Activated CD8-positive, alpha-beta T cell treated with anti-CD3 and anti-CD28 coated beads for 36 hours (primary cell): Measurements from ENCODE around the gene MAGI2. TPM values are rescaled to one million over a fixed set of nuclear protein-coding genes. Genes with fewer than 3 reads are reported as not detected.

ENCODE experiments used
- ATAC-seq: fragments of 200-7000 bp; cut with Tn5 transposase; one replicate; pipeline ENCODE4 v1.10.0; 2021; ENCODE audit warnings: mild to moderate bottlenecking, moderate library complexity
- CTCF ChIA-PET: fragments of 350-600 bp; sonication (Branson Sonifier 250); formaldehyde crosslinking; loops from one replicate; lab custom pipeline; 2021; ENCODE audit warnings: antibody characterized with exemption; lab: Charles Lee
- POLR2A ChIA-PET: fragments of 350-600 bp; sonication (Branson Sonifier 250); formaldehyde crosslinking; loops from one replicate; lab custom pipeline; 2021; ENCODE audit warnings: antibody characterized with exemption; lab: Charles Lee
- DNase-seq: peaks from one replicate; pipeline ENCODE4 v3.0.0-alpha.2; 2020
- H3K27ac Mint-ChIP-seq: one replicate; pipeline ENCODE4 v1.8.0; 2021; ENCODE audit warnings: mild to moderate bottlenecking, mixed read lengths
- H3K27me3 Mint-ChIP-seq: one replicate; pipeline ENCODE4 v1.8.0; 2021; ENCODE audit warnings: mixed read lengths
- H3K36me3 Mint-ChIP-seq: one replicate; pipeline ENCODE4 v1.8.0; 2021; ENCODE audit warnings: low read depth, mixed read lengths
- H3K4me1 Mint-ChIP-seq: one replicate; pipeline ENCODE4 v1.8.0; 2021; ENCODE audit warnings: low read depth, mixed read lengths
- H3K4me3 Mint-ChIP-seq: one replicate; pipeline ENCODE4 v1.8.0; 2021; ENCODE audit warnings: mild to moderate bottlenecking, moderate library complexity, mixed read lengths
- H3K9me3 Mint-ChIP-seq: one replicate; pipeline ENCODE4 v1.8.0; 2021; ENCODE audit warnings: mixed read lengths
- CTCF ChIP-seq: fragments of 200-600 bp; IDR thresholded peaks from one replicate; pipeline ENCODE4 v1.8.0; 2022; ENCODE audit warnings: antibody characterized with exemption, mild to moderate bottlenecking
- intact Hi-C: fragments of 100-400 bp; cut with micrococcal nuclease; formaldehyde crosslinking; loops from one replicate; pipeline ENCODE4 v1.10.0; 2022
- total RNA-seq, 2 experiments: library from RNA; stranded (reverse); gene quantifications; one replicate each; pipeline ENCODE4 v1.2.3, GENCODE V29; 2021

MAGI2 gene
- total RNA-seq, 2 experiments from 2014 or later = 0.04 to 0.09 TPM

- ATAC-seq (no peak), DNase-seq (no peak)
- no peaks in the 10 kb centered on the region for H3K27me3 Mint-ChIP-seq
- no peak for TF ChIP-seq CTCF
- H3K9me3 Mint-ChIP-seq = no peaks in the 10 kb centered on the region
- H3K36me3 Mint-ChIP-seq = no peaks in the 10 kb centered on the region
- CTCF ChIA-PET = no interaction called here
- H3K27ac Mint-ChIP-seq = no peak overlapping the region
- no peaks in the 10 kb centered on the region for H3K4me1 Mint-ChIP-seq
- H3K4me3 Mint-ChIP-seq = no peak overlapping the region
- POLR2A ChIA-PET = interaction anchor here (0.7 kb wide), 1 partner anchor 15 kb away, joined by 3 read pairs; no protein-coding TSS in a partner anchor
- intact Hi-C loops = no loop called here
Measured at GRCh38 chr7:78395298-78396036, 1058.0 kb downstream of the MAGI2 start.

GRCh38 chr7:78389022-78389421 is 1064.4 kb downstream of the MAGI2 start:
- intact Hi-C loops = no loop called here
- ATAC-seq = no peak

GRCh38 chr7:78386520-78386919 is 1066.9 kb downstream of the MAGI2 start:
- TF ChIP-seq CTCF = no peak
- no peak for DNase-seq
- Mint-ChIP-seq H3K4me1 (no peaks in the 10 kb centered on the region), H3K4me3 (no peak overlapping the region), H3K27ac (no peak overlapping the region), H3K36me3 (no peaks in the 10 kb centered on the region), H3K9me3 (no peaks in the 10 kb centered on the region), H3K27me3 (no peaks in the 10 kb centered on the region)
- no peak for ATAC-seq
- ChIA-PET POLR2A (no interaction called here), CTCF (no interaction called here)
- intact Hi-C loops = no loop called here

More at GRCh38 chr7:78389022-78389421, 1064.4 kb downstream of the MAGI2 start:
- Mint-ChIP-seq H3K4me1 (no peaks in the 10 kb centered on the region), H3K27me3 (no peaks in the 10 kb centered on the region), H3K36me3 (no peaks in the 10 kb centered on the region), H3K9me3 (no peaks in the 10 kb centered on the region), H3K4me3 (no peak overlapping the region), H3K27ac (no peak overlapping the region)
- no peak for DNase-seq
- CTCF ChIA-PET = interaction anchor here (1.0 kb wide), 1 partner anchor 11 kb away, joined by 4 read pairs; no protein-coding TSS in a partner anchor
- TF ChIP-seq CTCF = no peak
- POLR2A ChIA-PET = interaction anchor here (0.7 kb wide), 1 partner anchor 139 kb away, joined by 3 read pairs; no protein-coding TSS in a partner anchor

- DNase-seq (no peak), ATAC-seq (no peak)
- no peak for TF ChIP-seq CTCF
- no peaks in the 10 kb centered on the region for H3K4me1 Mint-ChIP-seq
- no peak overlapping the region for H3K27ac Mint-ChIP-seq
- CTCF ChIA-PET = no interaction called here
- H3K27me3 Mint-ChIP-seq = no peaks in the 10 kb centered on the region
- H3K36me3 Mint-ChIP-seq = no peaks in the 10 kb centered on the region
- POLR2A ChIA-PET = no interaction called here
- intact Hi-C loops = no loop called here
- H3K9me3 Mint-ChIP-seq = no peaks in the 10 kb centered on the region
- no peak overlapping the region for H3K4me3 Mint-ChIP-seq
Measured at GRCh38 chr7:78383096-78383880, 1070.2 kb downstream of the MAGI2 start.

GRCh38 chr7:78379148-78379547 is 1074.3 kb downstream of the MAGI2 start:
- H3K9me3 Mint-ChIP-seq = no peaks in the 10 kb centered on the region
- CTCF ChIA-PET = interaction anchor here (1.4 kb wide), 1 partner anchor 9 kb away, joined by 4 read pairs; no protein-coding TSS in a partner anchor
- POLR2A ChIA-PET = no interaction called here
- no peak overlapping the region for H3K27ac Mint-ChIP-seq
- no peaks in the 10 kb centered on the region for H3K4me1 Mint-ChIP-seq
- H3K27me3 Mint-ChIP-seq = no peaks in the 10 kb centered on the region
- DNase-seq (no peak), ATAC-seq (no peak)
- TF ChIP-seq CTCF = no peak
- H3K4me3 Mint-ChIP-seq = no peak overlapping the region
- intact Hi-C loops = no loop called here
- H3K36me3 Mint-ChIP-seq = no peaks in the 10 kb centered on the region
